ENCODE results near the gene METAP2.
"Not testable (repeated sequence)": the region's sequence is repeated elsewhere in the genome, so short reads cannot be mapped to it uniquely, and the experiment has no call there.

METAP2 gene

DNA sequence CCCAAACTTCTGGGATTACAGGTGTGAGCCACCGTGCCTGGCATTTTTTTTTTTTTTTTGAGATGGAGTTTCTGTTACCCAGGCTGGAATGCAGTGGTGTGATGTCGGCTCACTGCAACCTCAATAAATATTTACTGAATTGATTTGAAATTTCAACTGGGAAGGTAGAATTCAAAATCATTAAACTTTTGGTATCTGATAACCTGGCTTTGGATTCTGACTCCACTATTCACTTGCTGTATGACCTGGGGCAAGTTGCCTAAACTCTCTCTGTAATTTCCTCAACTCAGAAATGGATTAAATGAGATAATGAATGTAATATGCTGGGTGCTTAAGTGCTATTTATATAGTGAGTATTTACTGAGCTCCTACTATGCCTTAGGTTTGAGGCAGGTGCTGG lies 8.7 kb upstream of the METAP2 start:
- DNase-seq (ENCODE audit: low read depth): no peak
- TF ChIP-seq, protein P1, sequence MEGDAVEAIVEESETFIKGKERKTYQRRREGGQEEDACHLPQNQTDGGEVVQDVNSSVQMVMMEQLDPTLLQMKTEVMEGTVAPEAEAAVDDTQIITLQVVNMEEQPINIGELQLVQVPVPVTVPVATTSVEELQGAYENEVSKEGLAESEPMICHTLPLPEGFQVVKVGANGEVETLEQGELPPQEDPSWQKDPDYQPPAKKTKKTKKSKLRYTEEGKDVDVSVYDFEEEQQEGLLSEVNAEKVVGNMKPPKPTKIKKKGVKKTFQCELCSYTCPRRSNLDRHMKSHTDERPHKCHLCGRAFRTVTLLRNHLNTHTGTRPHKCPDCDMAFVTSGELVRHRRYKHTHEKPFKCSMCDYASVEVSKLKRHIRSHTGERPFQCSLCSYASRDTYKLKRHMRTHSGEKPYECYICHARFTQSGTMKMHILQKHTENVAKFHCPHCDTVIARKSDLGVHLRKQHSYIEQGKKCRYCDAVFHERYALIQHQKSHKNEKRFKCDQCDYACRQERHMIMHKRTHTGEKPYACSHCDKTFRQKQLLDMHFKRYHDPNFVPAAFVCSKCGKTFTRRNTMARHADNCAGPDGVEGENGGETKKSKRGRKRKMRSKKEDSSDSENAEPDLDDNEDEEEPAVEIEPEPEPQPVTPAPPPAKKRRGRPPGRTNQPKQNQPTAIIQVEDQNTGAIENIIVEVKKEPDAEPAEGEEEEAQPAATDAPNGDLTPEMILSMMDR (IDR thresholded peaks at IDR 0.05; ENCODE audit: control insufficient read depth, insufficient read depth, low read depth, low read length, missing control alignments): no peak
- H3K4me3 ChIP-seq (ENCODE audit: control insufficient read depth, low read depth, low read length): no peak overlapping the region

DNA sequence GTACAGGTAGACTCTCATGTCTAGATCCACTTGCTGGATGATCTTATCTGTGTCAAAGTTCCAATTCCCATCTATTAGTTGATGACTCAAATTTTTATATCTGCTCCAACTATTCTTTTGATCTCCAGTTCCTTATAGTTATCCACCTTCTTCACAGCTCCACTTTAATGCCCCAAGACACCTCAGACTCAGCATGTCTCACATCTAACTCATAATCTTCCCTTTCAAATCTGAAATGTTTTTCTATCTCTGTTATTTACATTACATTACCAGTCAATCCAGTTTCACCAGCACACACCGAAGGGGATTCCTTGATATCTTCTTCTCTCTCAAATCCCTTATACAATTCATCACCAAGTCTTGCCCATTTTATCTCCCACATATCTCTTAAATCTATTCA lies 3.7 kb upstream of the METAP2 start:
- no peak overlapping the region for H3K4me3 ChIP-seq (ENCODE audit: control insufficient read depth, low read depth, low read length)
- TF ChIP-seq, protein P1 (IDR thresholded peaks at IDR 0.05; ENCODE audit: control insufficient read depth, insufficient read depth, low read depth, low read length, missing control alignments): no peak
- no peak for DNase-seq (ENCODE audit: low read depth)

GRCh38 chr12:95473231-95473883 lies 595 bp upstream of the METAP2 start:
- peak overlapping the region; percentile 87 for H3K4me3 ChIP-seq (ENCODE audit: control insufficient read depth, low read depth, low read length)
- DNase-seq (ENCODE audit: low read depth): no peak
- TF ChIP-seq, protein P1 (IDR thresholded peaks at IDR 0.05; ENCODE audit: control insufficient read depth, insufficient read depth, low read depth, low read length, missing control alignments): no peak

GRCh38 chr12:95474660-95474958 lies 657 bp downstream of the METAP2 start:
- no peak for DNase-seq (ENCODE audit: low read depth)
- peak overlapping the region; percentile 87 for H3K4me3 ChIP-seq (ENCODE audit: control insufficient read depth, low read depth, low read length)
- TF ChIP-seq, protein P1 (IDR thresholded peaks at IDR 0.05; ENCODE audit: control insufficient read depth, insufficient read depth, low read depth, low read length, missing control alignments): no peak

DNA sequence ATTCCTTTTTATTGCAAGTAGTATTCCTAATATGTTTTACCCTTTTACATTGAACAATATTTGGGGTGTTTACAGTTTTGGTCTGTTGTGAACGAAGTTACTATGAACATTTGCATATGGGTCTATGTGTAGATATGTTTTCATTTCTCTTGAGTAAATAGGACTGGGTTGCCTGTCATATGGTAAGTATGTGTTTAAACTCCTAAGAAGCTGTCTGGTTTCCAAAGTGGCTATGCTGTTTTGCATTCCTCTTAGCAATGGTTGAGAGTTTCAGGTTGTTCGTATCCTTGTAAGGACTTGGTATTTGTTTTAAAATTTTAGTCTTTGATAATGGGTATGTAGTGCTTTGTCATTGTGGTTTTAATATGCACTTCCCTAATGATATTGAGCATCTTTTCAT lies 6.3 kb downstream of the METAP2 start:
- H3K4me3 ChIP-seq (ENCODE audit: control insufficient read depth, low read depth, low read length): no peak overlapping the region
- DNase-seq (ENCODE audit: low read depth): no peak
- TF ChIP-seq, protein P1 (IDR thresholded peaks at IDR 0.05; ENCODE audit: control insufficient read depth, insufficient read depth, low read depth, low read length, missing control alignments): no peak

- no peak overlapping the region for H3K4me3 ChIP-seq (ENCODE audit: control insufficient read depth, low read depth, low read length)
- no peak for DNase-seq (ENCODE audit: low read depth)
- TF ChIP-seq, protein P1 (IDR thresholded peaks at IDR 0.05; ENCODE audit: control insufficient read depth, insufficient read depth, low read depth, low read length, missing control alignments): no peak
Measured at GRCh38 chr12:95481072-95481471, 7.1 kb downstream of the METAP2 start.

DNA sequence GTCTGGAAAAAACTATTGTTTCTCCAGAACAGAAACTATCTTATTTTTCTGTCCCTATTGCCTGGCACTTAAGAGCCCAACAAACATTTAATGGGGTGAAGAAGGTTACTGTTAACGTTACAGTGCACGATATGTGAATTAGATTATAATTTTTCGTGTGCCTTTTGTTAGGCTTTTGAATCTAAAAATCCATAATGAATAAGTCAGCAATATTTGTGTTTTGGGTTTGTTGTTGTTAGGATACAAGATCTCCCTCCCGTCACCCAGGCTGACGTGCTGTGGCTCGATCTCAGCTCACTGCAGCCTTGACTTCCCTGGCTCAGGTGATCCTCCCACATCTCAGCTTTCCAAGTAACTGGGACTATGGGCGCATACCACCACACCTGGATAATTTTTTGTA lies 7.9 kb downstream of the METAP2 start:
- TF ChIP-seq, protein P1 (IDR thresholded peaks at IDR 0.05; ENCODE audit: control insufficient read depth, insufficient read depth, low read depth, low read length, missing control alignments): no peak
- no peak overlapping the region for H3K4me3 ChIP-seq (ENCODE audit: control insufficient read depth, low read depth, low read length)
- DNase-seq (ENCODE audit: low read depth): no peak

GRCh38 chr12:95482564-95482963 lies 8.6 kb downstream of the METAP2 start:
- not testable (repeated sequence) for DNase-seq (ENCODE audit: low read depth); H3K4me3 ChIP-seq (ENCODE audit: control insufficient read depth, low read depth, low read length)
